SIG-M5 (cell line): ENCODE measurements around the gene PEX13.
"Not testable (repeated sequence)": the region's sequence is repeated elsewhere in the genome, so short reads cannot be mapped to it uniquely, and the experiment has no call there.

Experiments used
- DNase-seq: peaks from one replicate; lab custom pipeline; 2025; lab: John Stamatoyannopoulos, UW

The PEX13 gene

GRCh38 chr2:61017556-61018317 lies at the start of gene PEX13, which contains the start of gene PUS10:
TSS of gene PEX13 (plus strand) at chr2:61017720. CDS start at chr2:61017760, 40 bp downstream.
TSS of gene PUS10 (minus strand) at chr2:61018255. CDS start at chr2:61011890, 6,365 bp downstream.
- no peak for DNase-seq

DNA sequence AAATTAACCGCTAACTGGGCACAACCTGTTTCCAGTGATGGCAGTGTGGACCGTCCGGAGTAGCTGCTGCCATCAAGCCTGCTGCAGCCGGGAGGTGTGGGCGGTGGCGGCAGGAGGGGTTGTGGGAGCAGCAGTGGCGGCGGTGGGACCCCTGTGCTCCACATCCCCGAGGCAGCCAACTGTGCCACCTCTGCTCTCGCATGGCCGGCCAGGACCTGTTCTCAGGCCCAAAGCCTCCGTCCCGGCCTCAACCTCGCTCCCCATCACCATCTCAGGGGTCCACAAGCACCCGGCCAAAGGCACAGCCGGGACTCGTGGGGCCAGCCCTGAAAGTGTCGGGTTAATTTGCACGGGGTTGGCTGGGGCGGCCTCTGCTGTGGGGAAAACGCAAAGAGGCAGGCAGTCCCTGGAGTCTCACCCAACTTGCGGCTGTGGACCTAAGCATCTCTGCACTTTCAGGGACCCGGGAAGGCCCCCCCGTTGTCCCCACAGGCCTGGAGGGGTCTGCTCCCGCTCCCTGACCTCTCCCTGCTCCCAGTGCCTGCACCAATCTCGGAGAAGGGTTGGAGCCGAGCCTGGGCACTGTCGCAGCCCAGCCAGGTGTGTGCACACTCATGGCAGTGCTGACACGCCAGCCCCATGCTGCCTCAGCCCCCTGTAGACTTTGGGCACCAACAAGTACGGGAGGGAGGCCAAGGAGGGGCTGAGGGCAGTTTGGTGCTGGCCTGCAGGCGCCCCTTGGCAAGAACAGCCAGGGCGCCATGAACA lies 44.4 kb upstream of the PEX13 start:
- DNase-seq: no peak

- DNase-seq: no peak
Measured at GRCh38 chr2:60973705-60974104, 43.8 kb upstream of the PEX13 start.

- no peak for DNase-seq
Measured at GRCh38 chr2:60974652-60975051, 42.9 kb upstream of the PEX13 start.

- no peak for DNase-seq
Measured at GRCh38 chr2:60976256-60976850, 41.2 kb upstream of the PEX13 start.

GRCh38 chr2:60976875-60977561 lies 40.5 kb upstream of the PEX13 start:
- no peak for DNase-seq

GRCh38 chr2:60977562-60977895 lies 40.0 kb upstream of the PEX13 start:
- DNase-seq: no peak

DNA sequence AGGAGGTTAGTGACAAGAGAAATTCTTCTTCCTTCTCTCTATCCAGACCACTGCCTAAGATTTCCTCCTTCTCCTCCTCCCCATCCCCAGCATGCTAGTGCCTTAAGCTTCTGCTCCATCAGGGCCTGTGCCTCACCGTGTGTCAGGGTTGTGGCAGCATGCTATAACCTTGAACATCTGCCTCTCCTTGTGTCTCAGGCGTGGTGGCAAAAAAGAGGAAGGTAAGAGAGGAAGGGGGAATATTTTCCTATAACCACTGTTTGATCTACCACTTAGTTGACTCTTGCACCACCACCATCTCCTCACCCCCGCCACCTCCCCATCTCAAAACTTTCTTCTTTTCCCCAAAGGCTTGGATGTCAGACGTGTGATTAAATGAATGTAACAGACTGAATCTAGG lies 38.3 kb upstream of the PEX13 start:
- no peak for DNase-seq

DNA sequence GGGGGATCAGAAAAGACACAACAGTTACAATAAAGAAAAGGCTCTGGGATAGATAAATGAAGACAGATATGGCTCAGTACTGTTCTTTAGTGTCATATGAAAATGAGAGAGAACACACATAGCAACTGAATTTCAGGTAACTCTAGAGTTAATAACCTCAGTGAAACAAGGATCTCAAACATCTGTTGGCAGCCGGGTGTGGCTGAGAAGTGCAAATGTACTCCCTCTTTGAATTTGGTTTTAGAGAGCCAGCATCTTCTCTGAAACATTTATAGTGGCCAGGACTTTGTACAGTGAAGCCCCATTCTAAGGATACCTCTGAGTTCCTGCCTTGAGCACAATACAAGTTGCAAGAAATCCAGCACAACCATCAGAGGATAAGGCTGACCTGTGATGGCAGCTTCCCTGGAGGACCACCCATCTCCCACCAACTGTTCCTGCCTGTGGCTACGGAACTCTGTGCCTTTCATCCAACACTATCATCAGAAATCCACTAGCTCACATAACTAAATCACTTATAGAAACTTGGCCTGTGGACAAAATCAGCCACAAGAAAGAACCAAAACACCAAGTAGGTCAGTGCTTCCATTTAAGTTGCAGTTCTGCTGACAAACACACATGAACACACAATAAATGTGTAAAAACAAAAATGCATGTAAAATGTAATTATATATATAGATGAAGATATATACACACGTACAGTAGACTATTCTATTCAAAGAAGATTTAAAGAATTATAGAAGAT lies 37.3 kb upstream of the PEX13 start:
- no peak for DNase-seq

DNA sequence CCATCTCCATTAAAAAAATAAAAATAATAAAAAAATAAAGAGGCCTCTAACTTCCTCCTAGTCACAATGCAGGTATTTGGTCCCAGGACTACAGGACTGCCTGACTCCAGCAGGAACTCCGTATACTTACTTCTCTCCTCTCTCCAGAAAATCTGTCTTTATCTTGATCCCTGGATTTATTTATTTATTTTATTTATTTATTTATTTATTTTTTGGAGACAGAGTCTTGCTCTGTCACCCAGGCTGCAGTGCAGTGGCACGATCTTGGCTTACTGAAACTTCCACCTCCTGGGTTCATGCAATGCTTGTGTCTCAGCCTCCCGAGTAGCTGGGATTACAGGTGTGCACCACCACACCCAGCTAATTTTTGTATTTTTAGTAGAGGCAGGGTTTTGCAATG lies 35.5 kb upstream of the PEX13 start:
- not testable (repeated sequence) for DNase-seq

- DNase-seq: peak; percentile 60
Measured at GRCh38 chr2:60984720-60985119, 32.8 kb upstream of the PEX13 start.

- no peak for DNase-seq
Measured at GRCh38 chr2:60987041-60987440, 30.5 kb upstream of the PEX13 start.

- not testable (repeated sequence) for DNase-seq
Measured at GRCh38 chr2:60987656-60988055, 29.9 kb upstream of the PEX13 start.

DNA sequence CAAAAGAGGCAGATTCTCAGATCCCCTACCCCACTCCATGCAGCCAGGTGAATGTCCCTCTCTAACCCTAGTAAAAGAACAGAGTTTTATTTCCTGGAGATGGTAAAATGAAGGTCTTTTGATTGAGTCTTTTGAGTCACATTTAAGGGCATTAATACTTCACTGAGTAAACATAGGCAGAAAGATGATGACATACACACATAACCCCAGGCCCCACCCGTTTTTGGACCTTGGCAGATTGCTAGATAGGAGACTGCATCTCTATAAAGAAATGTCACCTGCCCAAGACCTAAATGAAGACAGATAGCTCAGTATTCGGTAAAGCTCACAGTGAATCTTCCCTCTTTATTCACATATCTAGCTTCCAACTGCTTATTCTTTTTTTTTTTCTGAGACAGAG lies 28.3 kb upstream of the PEX13 start:
- DNase-seq: no peak

- DNase-seq: no peak
Measured at GRCh38 chr2:60991644-60992043, 25.9 kb upstream of the PEX13 start.

DNA sequence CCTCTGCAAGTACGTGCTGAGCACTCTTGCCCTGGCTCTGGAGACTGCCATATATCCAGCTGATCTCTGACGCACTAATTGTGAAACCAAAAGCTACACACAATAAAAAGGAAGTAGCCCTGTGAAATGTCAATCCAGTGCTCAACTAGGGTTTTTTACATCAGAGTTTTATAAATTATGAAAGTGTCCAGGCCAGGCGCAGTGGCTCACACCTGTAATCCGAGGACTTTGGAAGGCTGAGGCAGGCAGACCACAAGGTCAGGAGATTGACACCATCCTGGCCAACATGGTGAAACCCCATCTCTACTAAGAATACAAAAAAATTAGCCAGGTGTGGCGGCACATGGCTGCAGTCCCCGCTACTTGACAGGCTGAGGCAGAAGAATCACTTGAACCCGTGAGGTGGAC lies 24.5 kb upstream of the PEX13 start:
- peak; percentile 48 for DNase-seq

DNA sequence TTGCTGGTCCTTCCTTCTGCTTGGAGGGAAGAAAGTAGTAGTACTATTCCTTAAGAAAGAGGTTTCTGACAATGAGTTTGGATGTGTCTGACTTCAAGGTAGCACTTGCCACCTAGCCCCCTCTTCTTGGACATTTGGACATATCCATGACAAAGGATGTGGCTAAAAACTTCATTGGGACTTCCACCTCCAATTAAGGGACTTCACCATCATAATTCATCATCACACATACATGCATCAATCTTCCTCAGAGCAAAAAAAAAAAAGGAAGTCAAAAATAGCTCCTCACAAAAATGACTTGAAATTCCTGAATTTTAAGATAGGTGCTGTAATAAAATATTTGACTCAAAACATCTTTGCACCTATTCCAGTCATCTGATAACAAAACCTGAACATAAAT lies 23.4 kb upstream of the PEX13 start:
- no peak for DNase-seq

DNA sequence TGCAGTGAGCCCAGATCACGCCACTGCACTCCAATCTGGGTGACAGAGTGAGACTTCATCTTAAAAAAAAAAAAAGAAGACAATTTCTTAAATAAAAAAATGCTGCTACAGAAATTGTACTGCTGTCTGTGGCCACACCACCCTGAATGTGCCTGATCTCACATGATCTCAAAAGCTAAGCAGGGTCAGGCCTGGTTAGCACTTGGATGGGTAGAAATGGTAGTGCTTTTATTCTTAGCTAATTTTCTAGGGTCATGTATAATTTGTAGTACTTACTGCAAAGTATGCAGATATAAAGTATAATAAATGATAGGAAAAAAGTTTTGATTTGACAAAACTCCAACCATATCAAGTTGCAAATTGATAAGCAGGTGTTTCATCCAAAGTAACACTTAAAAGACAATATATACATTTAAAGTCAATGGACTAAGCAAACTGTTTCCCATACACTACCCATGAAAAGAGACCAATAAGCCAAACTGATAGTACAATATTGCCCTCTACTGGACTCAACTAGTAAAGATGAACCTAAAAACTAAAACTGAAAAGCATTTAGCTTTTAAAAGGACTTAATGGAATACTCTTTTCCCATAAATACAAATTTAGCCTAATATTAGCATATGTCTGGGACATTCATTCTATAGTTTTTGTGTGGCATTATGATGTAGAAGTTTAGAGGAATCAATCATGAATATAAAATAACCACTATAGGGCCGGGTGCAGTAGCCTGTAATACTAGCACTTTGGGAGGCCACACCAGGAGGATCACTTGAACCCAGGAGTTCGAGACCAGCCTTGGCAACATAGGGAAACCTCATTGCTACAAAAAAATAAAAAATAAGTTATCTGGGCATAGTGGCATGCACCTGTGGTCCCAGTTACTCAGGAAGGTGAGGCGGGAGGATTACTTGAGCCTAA lies 18.6 kb upstream of the PEX13 start:
- no peak for DNase-seq

DNA sequence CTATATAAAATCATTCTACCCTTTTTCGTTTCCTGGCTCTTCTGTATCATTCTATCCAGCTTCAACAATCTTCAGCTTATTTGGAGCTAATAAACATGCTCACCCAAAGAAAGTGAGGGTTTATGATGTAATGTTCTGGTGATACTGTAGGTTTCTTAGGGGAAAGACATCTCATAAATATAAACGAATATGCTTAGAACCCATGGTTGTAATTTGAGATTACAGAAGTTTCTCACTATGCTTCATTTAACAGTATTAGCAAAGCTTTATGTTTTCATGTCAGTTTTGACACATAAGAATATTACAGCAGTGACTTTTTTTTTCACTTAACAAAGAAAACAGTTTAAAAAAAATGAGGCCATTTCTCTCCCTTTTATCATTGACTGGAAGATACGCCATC lies 11.8 kb upstream of the PEX13 start:
- DNase-seq: no peak

DNA sequence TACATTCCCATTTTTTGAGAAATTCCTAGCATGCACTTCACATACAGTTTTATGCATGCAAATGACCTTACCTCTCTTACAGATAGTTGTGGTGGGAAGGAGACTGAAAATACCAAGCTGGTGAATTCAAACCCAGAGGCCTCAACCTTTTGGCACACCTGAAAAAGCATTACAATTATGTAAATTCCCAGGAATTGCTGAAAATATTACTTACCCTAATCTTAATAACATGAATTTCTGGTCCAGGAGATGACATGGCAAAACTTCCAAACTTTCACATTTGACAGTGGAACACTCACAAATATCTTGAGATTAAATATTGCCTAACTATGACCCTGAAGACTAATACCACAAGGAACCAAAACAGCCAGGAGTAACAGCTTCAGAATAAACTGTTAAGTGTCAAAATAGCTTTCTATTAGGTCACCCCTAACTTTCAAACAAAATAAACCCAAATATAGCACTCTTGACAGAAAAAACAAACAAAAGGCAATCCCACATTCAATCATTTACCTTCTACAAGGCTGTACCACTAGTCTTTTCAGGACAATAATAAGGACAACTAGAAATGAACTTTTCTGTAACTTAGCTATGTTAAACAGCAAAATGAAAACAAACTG lies 10.9 kb upstream of the PEX13 start:
- DNase-seq: no peak
